ENCODE measurements around the gene SDK2. TPM values are rescaled to one million over a fixed set of nuclear protein-coding genes. Genes with fewer than 3 reads are reported as not detected.

SDK2 gene, protein sequence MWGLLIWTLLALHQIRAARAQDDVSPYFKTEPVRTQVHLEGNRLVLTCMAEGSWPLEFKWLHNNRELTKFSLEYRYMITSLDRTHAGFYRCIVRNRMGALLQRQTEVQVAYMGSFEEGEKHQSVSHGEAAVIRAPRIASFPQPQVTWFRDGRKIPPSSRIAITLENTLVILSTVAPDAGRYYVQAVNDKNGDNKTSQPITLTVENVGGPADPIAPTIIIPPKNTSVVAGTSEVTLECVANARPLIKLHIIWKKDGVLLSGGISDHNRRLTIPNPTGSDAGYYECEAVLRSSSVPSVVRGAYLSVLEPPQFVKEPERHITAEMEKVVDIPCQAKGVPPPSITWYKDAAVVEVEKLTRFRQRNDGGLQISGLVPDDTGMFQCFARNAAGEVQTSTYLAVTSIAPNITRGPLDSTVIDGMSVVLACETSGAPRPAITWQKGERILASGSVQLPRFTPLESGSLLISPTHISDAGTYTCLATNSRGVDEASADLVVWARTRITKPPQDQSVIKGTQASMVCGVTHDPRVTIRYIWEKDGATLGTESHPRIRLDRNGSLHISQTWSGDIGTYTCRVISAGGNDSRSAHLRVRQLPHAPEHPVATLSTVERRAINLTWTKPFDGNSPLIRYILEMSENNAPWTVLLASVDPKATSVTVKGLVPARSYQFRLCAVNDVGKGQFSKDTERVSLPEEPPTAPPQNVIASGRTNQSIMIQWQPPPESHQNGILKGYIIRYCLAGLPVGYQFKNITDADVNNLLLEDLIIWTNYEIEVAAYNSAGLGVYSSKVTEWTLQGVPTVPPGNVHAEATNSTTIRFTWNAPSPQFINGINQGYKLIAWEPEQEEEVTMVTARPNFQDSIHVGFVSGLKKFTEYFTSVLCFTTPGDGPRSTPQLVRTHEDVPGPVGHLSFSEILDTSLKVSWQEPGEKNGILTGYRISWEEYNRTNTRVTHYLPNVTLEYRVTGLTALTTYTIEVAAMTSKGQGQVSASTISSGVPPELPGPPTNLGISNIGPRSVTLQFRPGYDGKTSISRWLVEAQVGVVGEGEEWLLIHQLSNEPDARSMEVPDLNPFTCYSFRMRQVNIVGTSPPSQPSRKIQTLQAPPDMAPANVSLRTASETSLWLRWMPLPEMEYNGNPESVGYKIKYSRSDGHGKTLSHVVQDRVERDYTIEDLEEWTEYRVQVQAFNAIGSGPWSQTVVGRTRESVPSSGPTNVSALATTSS (N-terminal part only)
- 1 to 10 TPM; 1.4 to 6.8 (median 3.3) TPM for total RNA-seq

DNA sequence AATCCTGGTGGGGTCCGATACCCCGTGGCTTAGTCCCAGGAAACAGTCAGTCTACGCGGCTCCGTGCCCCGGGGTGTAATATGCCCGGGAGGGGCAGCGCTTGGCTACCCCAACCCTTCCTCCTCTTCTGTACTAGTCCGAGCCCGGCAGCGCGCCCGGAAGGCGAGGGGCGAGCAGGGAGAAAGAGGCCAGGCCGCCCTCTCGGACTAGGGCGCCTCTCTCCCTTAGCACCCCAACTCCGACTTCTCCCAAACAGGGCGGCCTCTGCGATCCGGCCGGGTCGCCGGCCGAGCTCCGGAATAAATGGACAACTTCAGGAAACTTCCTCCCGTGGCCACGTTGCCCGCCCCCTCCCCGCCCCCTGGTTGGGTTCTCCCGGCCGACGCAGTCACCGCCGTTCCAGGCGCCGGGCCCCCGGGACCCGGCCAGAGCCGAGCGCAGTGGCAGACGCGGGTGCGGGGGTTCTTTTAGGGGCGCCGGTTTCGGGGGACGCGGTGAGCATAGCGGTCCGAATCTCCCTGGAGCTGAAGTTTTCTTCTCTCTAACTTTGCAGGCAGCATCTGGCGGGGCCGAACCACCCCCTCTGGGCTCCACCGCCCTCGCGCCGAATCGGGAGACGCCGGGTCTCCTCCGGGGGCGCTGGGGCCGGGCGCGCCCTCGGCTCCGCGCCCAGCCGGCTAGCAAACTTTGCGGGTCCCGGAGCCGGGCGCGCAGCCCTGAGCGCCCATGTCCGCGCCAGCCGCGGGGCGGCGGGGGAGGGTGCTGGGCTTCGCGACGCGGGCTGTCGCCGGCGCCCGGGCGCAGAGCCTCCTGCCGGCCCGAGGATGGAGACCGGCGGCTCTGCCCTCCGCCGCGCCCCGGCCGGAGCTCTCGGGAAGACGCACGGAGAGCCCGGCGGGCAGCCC, at the start of gene SDK2:
TSS of gene SDK2 (minus strand) at position 301 of the 905 bp plus-strand sequence. CDS start 357 bp downstream, outside the sequence.
- DNase-seq (ENCODE audit: low spot score in 2 of 2) = peak in 1 of 2 donors; percentile 76

DNA sequence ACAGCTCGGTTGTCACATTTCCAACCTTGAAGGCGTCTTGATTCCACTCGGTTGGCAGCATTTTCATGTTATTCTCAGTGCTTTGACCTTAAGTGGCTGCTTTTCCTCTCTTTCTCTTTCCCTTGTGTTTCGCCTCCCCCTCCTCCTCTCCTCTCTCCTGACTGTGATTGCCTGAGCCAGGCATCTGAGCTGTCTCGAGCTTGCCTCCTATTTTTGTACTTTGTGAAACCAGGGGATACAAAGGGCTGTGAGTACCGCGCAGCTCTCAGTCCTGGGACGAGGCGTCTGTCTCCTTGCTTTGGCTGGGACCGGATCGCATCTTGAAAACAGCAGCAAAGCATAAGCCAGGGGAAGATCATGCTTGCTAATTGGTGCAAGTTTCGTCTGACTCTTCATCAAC, 48.8 kb upstream of the SDK2 start:
- Histone ChIP-seq H3K36me3 (no peaks in the 10 kb centered on the region), H3K9me3 (no peaks in the 10 kb centered on the region), H3K27me3 (peaks cover 4% of the 10 kb centered on the region), H3K27ac (no peak overlapping the region), H3K4me3 (no peak overlapping the region), H3K4me1 (no peaks in the 10 kb centered on the region)
- 86% methylated on average over 12 of the region's 12 CpGs for WGBS
- TF ChIP-seq POLR2A (IDR thresholded peaks at IDR 0.05) (no peak), POLR2AphosphoS5 (IDR thresholded peaks at IDR 0.05) (no peak), EP300 (IDR thresholded peaks at IDR 0.05) (no peak)
- TF ChIP-seq, protein P1, sequence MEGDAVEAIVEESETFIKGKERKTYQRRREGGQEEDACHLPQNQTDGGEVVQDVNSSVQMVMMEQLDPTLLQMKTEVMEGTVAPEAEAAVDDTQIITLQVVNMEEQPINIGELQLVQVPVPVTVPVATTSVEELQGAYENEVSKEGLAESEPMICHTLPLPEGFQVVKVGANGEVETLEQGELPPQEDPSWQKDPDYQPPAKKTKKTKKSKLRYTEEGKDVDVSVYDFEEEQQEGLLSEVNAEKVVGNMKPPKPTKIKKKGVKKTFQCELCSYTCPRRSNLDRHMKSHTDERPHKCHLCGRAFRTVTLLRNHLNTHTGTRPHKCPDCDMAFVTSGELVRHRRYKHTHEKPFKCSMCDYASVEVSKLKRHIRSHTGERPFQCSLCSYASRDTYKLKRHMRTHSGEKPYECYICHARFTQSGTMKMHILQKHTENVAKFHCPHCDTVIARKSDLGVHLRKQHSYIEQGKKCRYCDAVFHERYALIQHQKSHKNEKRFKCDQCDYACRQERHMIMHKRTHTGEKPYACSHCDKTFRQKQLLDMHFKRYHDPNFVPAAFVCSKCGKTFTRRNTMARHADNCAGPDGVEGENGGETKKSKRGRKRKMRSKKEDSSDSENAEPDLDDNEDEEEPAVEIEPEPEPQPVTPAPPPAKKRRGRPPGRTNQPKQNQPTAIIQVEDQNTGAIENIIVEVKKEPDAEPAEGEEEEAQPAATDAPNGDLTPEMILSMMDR (IDR thresholded peaks at IDR 0.05) = no peak
- DNase-seq (ENCODE audit: low spot score in 2 of 2) = no peak

More for the DNA sequence above, at the start of gene SDK2:
- WGBS = 0% methylated on average over 6 of the region's 105 CpGs
- Histone ChIP-seq H3K27me3 (peaks cover 87% of the 10 kb centered on the region), H3K36me3 (no peaks in the 10 kb centered on the region), H3K27ac (no peak within 1 kb of the TSS), H3K4me3 (peak within 1 kb of the TSS; percentile 52), H3K4me1 (peaks cover 34% of the 10 kb centered on the region), H3K9me3 (no peaks in the 10 kb centered on the region)
- TF ChIP-seq POLR2AphosphoS5 (IDR thresholded peaks at IDR 0.05) (no peak), POLR2A (IDR thresholded peaks at IDR 0.05) (no peak), EP300 (IDR thresholded peaks at IDR 0.05) (no peak)
- TF ChIP-seq, protein P1 (IDR thresholded peaks at IDR 0.05) = no peak

DNA sequence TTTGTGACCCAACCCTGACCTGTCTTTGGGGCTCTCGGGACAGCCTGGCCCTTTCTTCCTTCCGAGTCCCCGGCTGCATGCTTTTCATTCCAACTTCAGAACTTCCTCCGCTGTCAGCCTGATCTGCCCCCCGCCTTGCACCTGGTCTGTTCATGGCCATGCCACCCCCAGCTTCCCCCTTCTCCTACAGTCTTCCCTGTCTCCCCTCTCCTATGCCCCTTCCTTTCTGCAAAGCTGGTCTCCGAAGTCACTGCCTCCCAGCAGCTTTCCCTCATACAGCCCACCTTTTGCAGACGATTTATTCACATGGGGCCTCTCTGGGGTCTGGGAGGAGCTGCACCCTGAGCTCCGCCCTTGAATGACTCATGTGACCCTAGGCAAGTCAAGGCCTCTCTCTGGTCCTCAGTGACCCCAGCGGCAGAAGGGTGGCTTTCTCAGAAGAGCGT, 47.1 kb upstream of the SDK2 start:
- Histone ChIP-seq H3K4me3 (no peak overlapping the region), H3K36me3 (no peaks in the 10 kb centered on the region), H3K9me3 (no peaks in the 10 kb centered on the region), H3K27ac (no peak overlapping the region), H3K4me1 (no peaks in the 10 kb centered on the region), H3K27me3 (peaks cover 4% of the 10 kb centered on the region)
- 57% methylated on average over 10 of the region's 10 CpGs for WGBS
- no peak for DNase-seq (ENCODE audit: low spot score in 2 of 2)
- no peak for TF ChIP-seq EP300 (IDR thresholded peaks at IDR 0.05)
- TF ChIP-seq POLR2AphosphoS5 (IDR thresholded peaks at IDR 0.05) = no peak
- TF ChIP-seq POLR2A (IDR thresholded peaks at IDR 0.05) = no peak

DNA sequence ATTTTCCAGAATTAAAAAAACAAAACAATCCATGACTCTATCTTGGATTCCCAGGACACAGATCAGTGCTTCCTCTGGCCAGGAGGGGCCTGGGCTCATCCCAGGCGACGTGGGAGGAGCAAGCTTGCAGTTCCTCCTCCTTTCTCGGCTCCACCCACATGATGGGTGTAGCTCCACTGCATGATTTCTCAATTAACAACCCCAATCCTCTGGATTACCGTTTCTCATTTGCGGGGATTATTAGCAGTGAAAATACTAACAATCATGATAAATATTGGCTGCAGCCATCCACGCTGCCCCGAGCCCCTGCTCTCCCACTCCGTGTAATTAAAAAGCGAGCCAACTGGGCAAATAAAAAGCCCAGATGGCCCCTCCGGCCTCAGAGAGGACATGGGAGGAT, 46.4 kb upstream of the SDK2 start:
- Histone ChIP-seq H3K36me3 (no peaks in the 10 kb centered on the region), H3K9me3 (no peaks in the 10 kb centered on the region), H3K27ac (no peak overlapping the region), H3K27me3 (peaks cover 4% of the 10 kb centered on the region), H3K4me1 (no peaks in the 10 kb centered on the region), H3K4me3 (no peak overlapping the region)
- TF ChIP-seq POLR2A (IDR thresholded peaks at IDR 0.05) (no peak), POLR2AphosphoS5 (IDR thresholded peaks at IDR 0.05) (no peak), EP300 (IDR thresholded peaks at IDR 0.05) (no peak)
- DNase-seq (ENCODE audit: low spot score in 2 of 2) = no peak
- 56% methylated on average over 10 of the region's 10 CpGs for WGBS

DNA sequence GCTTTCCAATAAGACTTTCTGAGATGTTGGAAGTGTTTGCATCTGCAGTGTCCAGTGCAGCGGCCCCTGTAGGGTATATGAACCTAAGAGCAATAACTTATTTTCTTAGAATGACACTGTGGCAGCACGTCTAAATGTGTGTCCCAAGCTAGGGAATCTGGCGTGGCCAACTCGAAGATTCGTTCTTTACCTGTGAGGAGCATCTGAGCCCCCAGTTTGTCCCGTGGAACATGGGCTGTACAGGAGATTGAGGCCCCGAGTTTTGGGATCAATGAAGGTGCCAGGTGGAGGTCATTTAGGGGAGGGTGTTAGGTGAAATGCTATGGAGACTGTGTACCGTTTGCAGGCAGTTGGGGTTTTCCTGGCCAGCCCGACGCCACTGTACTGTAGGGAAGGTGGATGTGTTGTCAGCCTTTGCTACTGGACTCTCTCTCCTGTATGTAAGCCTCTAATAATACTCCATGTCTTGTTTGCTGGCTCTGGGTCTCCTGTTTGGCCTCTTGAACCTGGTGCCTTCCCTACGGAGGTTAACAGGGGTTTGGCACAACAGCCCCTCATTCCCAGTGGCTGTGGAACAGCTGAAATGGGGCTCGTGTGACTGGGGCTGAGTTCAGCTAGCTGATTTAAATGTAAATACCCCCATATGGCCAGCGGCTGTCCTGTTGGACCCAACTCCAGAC, 45.5 kb upstream of the SDK2 start:
- DNase-seq (ENCODE audit: low spot score in 2 of 2) = no peak
- WGBS = 76% methylated on average over 13 of the region's 13 CpGs

More for the DNA sequence above, 45.5 kb upstream of the SDK2 start:
- no peaks in the 10 kb centered on the region for H3K9me3 ChIP-seq
- H3K36me3 ChIP-seq = no peaks in the 10 kb centered on the region
- H3K27me3 ChIP-seq = peaks cover 4% of the 10 kb centered on the region
- H3K27ac ChIP-seq = no peak overlapping the region
- H3K4me1 ChIP-seq = no peaks in the 10 kb centered on the region
- TF ChIP-seq, protein P1 (IDR thresholded peaks at IDR 0.05) = no peak
- no peak for TF ChIP-seq EP300 (IDR thresholded peaks at IDR 0.05)
- no peak overlapping the region for H3K4me3 ChIP-seq
